CD4-positive, alpha-beta T cell treated with Interferon gamma for 1 hour (primary cell): Measurements from ENCODE around the gene BCHE.

Experiments
- DNase-seq: peaks from one replicate; pipeline ENCODE4 v3.0.0-alpha.2; 2020

The BCHE gene

GRCh38 chr3:165749241-165749640 lies 88.0 kb downstream of the BCHE start:
- no peak for DNase-seq

GRCh38 chr3:165748094-165748493 lies 89.1 kb downstream of the BCHE start:
- no peak for DNase-seq

- no peak for DNase-seq
These were observed 90.3 kb downstream of the BCHE start for GRCh38 chr3:165746874-165747273.

GRCh38 chr3:165744025-165744424 lies 93.2 kb downstream of the BCHE start:
- no peak for DNase-seq

- no peak for DNase-seq
These were observed 94.9 kb downstream of the BCHE start for GRCh38 chr3:165742351-165742750.

GRCh38 chr3:165729756-165730155 lies 107.5 kb downstream of the BCHE start:
- DNase-seq, result no peak

- DNase-seq, result no peak
These were observed 108.3 kb downstream of the BCHE start for GRCh38 chr3:165728924-165729323.

GRCh38 chr3:165725296-165725695 lies 111.9 kb downstream of the BCHE start:
- DNase-seq, result no peak
